ENCODE measurements around the gene FOXP1.

FOXP1 gene

DNA sequence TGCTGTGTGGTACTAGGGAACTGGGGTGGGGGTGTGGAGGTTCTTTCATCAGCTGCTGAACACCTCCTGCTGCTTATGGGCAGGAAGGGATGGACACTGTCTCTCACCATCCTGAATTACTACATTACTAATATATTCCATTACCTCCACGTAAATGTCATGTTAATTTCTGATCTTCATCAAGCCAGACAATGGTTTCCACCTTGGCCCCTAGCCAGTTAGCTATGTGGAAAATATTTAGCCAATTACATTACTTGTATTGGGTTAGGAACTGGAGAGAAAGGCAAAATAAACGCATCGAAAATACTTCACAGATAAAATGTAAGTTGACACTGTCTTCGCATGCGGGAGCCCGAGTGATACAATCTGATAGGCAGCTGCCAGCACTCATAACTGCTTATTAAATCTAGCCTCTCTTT is 95.1 kb downstream of the FOXP1 start:
- Histone ChIP-seq H3K9ac (ENCODE audit: low read depth, low read length) (no peak overlapping the region), H3K36me3 (ENCODE audit: control insufficient read depth, insufficient read depth, low read length) (no peaks in the 10 kb centered on the region), H3K9me3 (ENCODE audit: control insufficient read depth, insufficient read depth, low read length) (no peaks in the 10 kb centered on the region), H3K27me3 (ENCODE audit: control insufficient read depth, insufficient read depth, low read length) (no peaks in the 10 kb centered on the region), H3K4me1 (ENCODE audit: control insufficient read depth, insufficient read depth, low read length) (peaks cover 5% of the 10 kb centered on the region), H3K4me3 (ENCODE audit: low read depth, low read length) (no peak overlapping the region)

DNA sequence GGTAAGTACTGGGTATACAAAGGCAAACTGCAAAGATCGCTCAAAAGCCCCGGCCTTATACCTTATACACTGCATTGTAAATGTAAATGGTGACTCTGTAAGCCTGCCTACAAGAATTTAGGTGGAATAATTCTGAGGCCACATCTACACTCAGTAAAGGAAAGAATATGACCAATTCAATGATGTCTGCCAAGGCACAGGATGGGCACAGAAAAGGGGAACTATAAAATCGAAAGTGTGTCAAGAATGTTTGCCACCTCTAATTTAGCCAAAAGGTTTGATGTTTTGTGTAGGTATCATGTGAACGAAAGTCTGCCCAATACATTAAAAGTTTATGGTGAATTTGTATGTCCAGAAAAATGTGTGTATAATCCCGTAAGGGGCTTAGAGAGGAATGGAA is 96.1 kb downstream of the FOXP1 start:
- no peaks in the 10 kb centered on the region for H3K36me3 ChIP-seq (ENCODE audit: control insufficient read depth, insufficient read depth, low read length)
- no peak overlapping the region for H3K9ac ChIP-seq (ENCODE audit: low read depth, low read length)
- H3K9me3 ChIP-seq (ENCODE audit: control insufficient read depth, insufficient read depth, low read length): no peaks in the 10 kb centered on the region
- H3K4me3 ChIP-seq (ENCODE audit: low read depth, low read length): no peak overlapping the region
- peaks cover 5% of the 10 kb centered on the region for H3K4me1 ChIP-seq (ENCODE audit: control insufficient read depth, insufficient read depth, low read length)
- no peaks in the 10 kb centered on the region for H3K27me3 ChIP-seq (ENCODE audit: control insufficient read depth, insufficient read depth, low read length)

DNA sequence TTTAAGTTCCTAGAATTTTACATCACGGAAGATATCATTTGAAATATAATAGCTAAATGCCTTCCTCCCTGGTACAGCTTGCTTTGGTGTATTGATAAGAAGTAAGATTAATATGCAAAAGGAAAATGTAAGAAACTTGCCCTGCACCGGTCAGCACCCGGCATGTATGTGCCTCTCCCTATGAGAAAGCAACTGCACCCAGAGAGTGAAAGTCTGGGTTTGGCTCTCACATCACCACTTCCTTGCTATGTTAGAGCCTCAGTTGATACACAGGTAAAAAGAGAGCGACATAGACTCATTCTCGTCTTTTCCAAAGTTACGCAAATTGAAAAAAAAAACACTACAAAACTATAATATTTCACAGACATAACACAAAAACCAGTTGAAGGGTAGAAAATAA is 96.7 kb downstream of the FOXP1 start:
- H3K4me3 ChIP-seq (ENCODE audit: low read depth, low read length): no peak overlapping the region
- peaks cover 5% of the 10 kb centered on the region for H3K4me1 ChIP-seq (ENCODE audit: control insufficient read depth, insufficient read depth, low read length)
- no peak overlapping the region for H3K9ac ChIP-seq (ENCODE audit: low read depth, low read length)
- H3K36me3 ChIP-seq (ENCODE audit: control insufficient read depth, insufficient read depth, low read length): no peaks in the 10 kb centered on the region
- no peaks in the 10 kb centered on the region for H3K27me3 ChIP-seq (ENCODE audit: control insufficient read depth, insufficient read depth, low read length)
- no peaks in the 10 kb centered on the region for H3K9me3 ChIP-seq (ENCODE audit: control insufficient read depth, insufficient read depth, low read length)

DNA sequence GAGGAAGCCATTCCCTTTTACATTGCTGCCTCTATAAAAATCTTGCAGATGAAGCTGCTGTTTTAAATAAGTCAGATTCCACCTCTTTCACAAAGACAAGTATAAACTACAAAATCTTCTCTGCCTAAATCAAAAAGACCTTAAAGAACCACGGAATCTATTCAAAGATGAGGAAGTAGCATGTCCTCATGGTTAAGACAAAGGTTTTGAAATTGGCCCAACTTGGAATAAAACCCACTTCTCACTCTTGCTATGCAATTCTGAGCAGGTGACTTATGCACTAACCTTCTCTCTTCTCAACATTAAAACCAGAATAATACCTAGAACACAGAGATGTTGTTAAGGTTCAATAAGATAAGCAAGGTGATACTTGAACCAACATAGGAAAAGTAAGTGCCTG is 97.6 kb downstream of the FOXP1 start:
- no peak overlapping the region for H3K4me3 ChIP-seq (ENCODE audit: low read depth, low read length)
- no peaks in the 10 kb centered on the region for H3K9me3 ChIP-seq (ENCODE audit: control insufficient read depth, insufficient read depth, low read length)
- H3K4me1 ChIP-seq (ENCODE audit: control insufficient read depth, insufficient read depth, low read length): peaks cover 5% of the 10 kb centered on the region
- H3K27me3 ChIP-seq (ENCODE audit: control insufficient read depth, insufficient read depth, low read length): no peaks in the 10 kb centered on the region
- no peak overlapping the region for H3K9ac ChIP-seq (ENCODE audit: low read depth, low read length)
- no peaks in the 10 kb centered on the region for H3K36me3 ChIP-seq (ENCODE audit: control insufficient read depth, insufficient read depth, low read length)

DNA sequence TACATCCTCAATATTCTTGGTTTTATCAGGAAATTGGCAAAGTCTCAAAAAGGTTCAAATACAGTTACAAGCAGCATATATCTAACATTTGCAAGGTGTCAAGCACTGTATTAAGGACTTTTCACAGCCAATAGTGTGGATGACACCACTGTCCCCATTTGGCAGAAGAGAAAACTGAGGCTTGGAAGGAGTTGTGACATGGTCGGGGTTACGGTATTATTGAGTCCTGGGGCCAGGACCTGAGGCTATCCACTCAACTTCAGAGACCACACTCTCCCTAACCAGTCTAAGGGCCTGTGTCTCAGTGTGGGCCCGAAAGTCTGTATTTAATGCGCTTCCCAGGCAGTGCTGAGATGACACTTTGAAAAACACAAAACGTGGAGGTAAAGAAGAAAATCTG is 99.1 kb downstream of the FOXP1 start:
- Histone ChIP-seq H3K9ac (ENCODE audit: low read depth, low read length) (no peak overlapping the region), H3K9me3 (ENCODE audit: control insufficient read depth, insufficient read depth, low read length) (no peaks in the 10 kb centered on the region), H3K4me3 (ENCODE audit: low read depth, low read length) (no peak overlapping the region), H3K27me3 (ENCODE audit: control insufficient read depth, insufficient read depth, low read length) (no peaks in the 10 kb centered on the region), H3K36me3 (ENCODE audit: control insufficient read depth, insufficient read depth, low read length) (no peaks in the 10 kb centered on the region), H3K4me1 (ENCODE audit: control insufficient read depth, insufficient read depth, low read length) (peaks cover 5% of the 10 kb centered on the region)

DNA sequence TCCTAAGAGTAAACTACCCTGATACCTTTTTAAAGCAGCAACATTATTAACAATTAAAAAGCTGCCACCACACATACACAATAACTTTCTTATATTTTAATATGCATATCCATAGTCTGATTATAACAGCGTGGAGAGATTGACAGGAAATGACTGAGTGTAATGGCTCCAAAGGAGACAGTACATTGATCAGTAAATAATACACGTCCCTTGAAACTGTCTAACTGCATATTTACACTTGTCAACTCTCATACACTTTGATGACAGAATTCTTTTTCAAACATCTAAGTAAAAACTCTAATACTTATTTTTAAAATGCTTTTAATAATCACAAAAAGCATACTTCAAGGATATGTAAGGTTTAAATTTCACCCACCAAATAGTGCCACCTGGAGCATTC is 99.5 kb downstream of the FOXP1 start:
- H3K4me1 ChIP-seq (ENCODE audit: control insufficient read depth, insufficient read depth, low read length): peaks cover under 1% of the 10 kb centered on the region
- H3K4me3 ChIP-seq (ENCODE audit: low read depth, low read length): no peak overlapping the region
- H3K9me3 ChIP-seq (ENCODE audit: control insufficient read depth, insufficient read depth, low read length): no peaks in the 10 kb centered on the region
- no peak overlapping the region for H3K9ac ChIP-seq (ENCODE audit: low read depth, low read length)
- no peaks in the 10 kb centered on the region for H3K27me3 ChIP-seq (ENCODE audit: control insufficient read depth, insufficient read depth, low read length)
- no peaks in the 10 kb centered on the region for H3K36me3 ChIP-seq (ENCODE audit: control insufficient read depth, insufficient read depth, low read length)

DNA sequence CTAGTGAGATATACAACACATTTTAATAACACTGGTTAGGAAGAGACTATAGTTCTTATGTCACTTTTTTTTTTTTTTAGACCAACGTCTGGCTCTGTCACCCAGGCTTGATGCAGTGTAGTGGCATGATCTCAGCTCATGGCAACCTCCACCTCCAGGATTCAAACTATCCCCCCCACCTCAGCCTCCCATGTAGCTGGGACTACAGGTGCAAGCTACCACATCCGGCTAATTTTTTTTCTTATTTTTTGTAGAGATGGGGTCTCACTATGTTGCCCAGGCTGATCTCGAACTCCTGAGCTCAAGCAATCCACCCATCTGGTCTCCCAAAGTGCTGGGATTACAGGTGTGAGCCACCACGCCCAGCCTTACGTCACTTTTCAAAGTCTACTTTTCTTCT is 100.8 kb downstream of the FOXP1 start:
- H3K4me1 ChIP-seq (ENCODE audit: control insufficient read depth, insufficient read depth, low read length): no peaks in the 10 kb centered on the region
- no peak overlapping the region for H3K4me3 ChIP-seq (ENCODE audit: low read depth, low read length)
- no peaks in the 10 kb centered on the region for H3K9me3 ChIP-seq (ENCODE audit: control insufficient read depth, insufficient read depth, low read length)
- H3K9ac ChIP-seq (ENCODE audit: low read depth, low read length): no peak overlapping the region
- H3K36me3 ChIP-seq (ENCODE audit: control insufficient read depth, insufficient read depth, low read length): no peaks in the 10 kb centered on the region
- no peaks in the 10 kb centered on the region for H3K27me3 ChIP-seq (ENCODE audit: control insufficient read depth, insufficient read depth, low read length)

DNA sequence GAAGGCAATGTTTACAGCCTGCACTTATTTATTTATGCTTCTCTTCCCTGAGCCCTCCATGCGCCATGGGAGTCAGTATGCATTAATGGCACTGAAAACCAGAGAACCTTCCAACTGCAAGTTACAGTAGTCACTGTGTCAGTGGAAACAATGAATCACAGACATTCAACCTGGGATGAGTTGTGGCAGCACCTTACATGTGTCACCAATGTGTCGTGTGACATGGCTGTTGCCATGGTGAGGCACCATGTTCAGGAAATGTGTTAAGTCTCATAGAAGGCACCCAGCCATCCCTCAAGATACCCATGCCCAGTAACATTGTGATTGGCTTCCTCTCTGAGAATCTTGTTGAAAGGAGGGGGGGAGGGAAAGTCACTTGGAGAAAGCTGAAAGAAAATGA is 105.0 kb downstream of the FOXP1 start:
- no peak overlapping the region for H3K9ac ChIP-seq (ENCODE audit: low read depth, low read length)
- no peak overlapping the region for H3K4me3 ChIP-seq (ENCODE audit: low read depth, low read length)
- no peaks in the 10 kb centered on the region for H3K36me3 ChIP-seq (ENCODE audit: control insufficient read depth, insufficient read depth, low read length)
- H3K27me3 ChIP-seq (ENCODE audit: control insufficient read depth, insufficient read depth, low read length): no peaks in the 10 kb centered on the region
- no peaks in the 10 kb centered on the region for H3K4me1 ChIP-seq (ENCODE audit: control insufficient read depth, insufficient read depth, low read length)
- no peaks in the 10 kb centered on the region for H3K9me3 ChIP-seq (ENCODE audit: control insufficient read depth, insufficient read depth, low read length)

DNA sequence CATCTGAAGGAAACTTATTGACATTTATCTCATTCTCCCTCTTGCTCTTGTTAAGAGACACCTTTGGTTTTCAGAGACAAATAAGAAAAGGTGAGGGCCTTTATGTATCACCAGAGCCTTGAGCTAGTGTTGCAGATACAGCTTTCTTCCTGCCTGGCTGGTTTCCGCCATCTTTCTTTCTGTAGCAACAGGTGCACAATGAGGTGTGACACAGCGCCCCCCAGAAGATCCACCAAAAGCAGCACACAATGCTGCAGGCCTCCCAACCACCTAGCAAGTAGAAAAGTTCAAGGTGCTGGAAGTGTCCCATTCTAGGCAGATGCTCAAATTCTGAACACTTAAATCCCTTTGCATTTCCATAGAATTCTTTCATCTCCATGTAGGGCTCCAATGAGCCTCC is 106.6 kb downstream of the FOXP1 start:
- Histone ChIP-seq H3K9me3 (ENCODE audit: control insufficient read depth, insufficient read depth, low read length) (no peaks in the 10 kb centered on the region), H3K27me3 (ENCODE audit: control insufficient read depth, insufficient read depth, low read length) (no peaks in the 10 kb centered on the region), H3K36me3 (ENCODE audit: control insufficient read depth, insufficient read depth, low read length) (no peaks in the 10 kb centered on the region), H3K4me1 (ENCODE audit: control insufficient read depth, insufficient read depth, low read length) (no peaks in the 10 kb centered on the region), H3K4me3 (ENCODE audit: low read depth, low read length) (no peak overlapping the region), H3K9ac (ENCODE audit: low read depth, low read length) (no peak overlapping the region)

DNA sequence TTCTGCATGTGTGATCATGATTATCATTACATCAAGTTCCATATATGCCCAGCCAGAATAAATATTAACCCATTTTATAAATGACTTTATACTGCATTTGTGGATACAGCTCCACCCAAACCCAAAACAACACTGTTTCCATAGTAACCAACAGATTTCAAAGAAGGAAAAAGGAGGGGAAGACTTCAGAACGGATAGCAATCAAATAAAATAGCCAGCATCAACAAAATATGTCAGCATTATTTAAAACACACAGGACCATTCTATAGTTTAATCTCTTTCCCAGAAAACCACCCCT is 114.4 kb downstream of the FOXP1 start:
- Histone ChIP-seq H3K4me1 (ENCODE audit: control insufficient read depth, insufficient read depth, low read length) (peaks cover 23% of the 10 kb centered on the region), H3K36me3 (ENCODE audit: control insufficient read depth, insufficient read depth, low read length) (no peaks in the 10 kb centered on the region), H3K9me3 (ENCODE audit: control insufficient read depth, insufficient read depth, low read length) (no peaks in the 10 kb centered on the region), H3K27me3 (ENCODE audit: control insufficient read depth, insufficient read depth, low read length) (no peaks in the 10 kb centered on the region), H3K9ac (ENCODE audit: low read depth, low read length) (no peak overlapping the region), H3K4me3 (ENCODE audit: low read depth, low read length) (no peak overlapping the region)

DNA sequence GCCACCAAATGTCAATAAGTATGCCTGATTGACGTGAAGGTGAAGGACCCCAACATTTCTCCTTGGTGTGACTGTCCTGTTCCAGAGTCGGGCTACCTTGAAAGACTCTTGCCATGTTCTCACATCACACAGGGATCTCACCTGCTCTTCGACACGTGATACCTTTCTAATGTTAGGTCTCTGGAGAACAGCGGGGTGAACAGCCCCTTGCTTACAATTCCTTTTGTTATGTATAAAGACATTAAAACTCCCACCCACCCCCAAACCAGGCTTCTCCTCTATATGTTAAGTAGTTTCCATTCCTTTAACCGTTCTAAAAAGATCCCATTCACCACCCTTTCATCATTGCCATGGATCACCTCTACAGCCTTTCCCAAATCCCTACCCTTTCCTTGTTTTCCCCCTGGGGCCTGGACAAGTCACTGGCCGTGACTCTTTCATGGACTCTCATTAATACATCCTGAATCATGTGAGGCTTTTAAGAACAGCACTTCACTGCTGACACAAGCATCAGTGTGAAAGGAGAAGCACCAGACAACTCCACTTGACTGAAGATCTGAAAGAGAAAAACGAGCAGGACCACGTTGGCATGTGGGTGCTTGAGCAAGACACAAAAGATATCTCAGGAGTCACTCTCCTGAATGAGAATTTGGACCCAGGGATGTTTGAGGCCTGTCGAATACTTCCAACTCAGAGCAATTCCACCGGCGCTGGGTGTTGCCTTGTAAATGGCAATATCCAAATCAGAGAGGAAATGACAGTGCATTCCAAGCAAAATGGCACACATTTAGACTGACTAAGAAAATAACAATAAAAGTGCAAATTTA is 115.0 kb downstream of the FOXP1 start:
- no peak overlapping the region for H3K9ac ChIP-seq (ENCODE audit: low read depth, low read length)

DNA sequence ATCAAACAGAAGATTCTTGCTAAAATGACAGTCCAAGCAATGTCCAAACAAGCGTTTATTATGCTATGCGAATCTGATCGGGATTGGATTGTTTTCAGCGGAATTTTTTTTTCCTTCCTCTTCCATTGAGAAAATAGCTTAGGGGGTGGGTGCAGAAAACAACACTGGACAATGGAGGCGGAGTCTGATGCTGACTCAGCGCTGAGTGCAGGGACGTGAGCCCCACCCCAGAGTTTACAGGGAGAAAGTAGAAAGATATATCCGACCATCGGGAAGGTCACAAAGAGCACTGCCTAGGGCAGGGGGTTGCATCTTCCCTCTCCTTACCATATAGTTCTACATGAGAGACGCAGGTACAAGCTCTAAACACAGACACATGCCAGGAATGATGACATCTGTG is 117.0 kb downstream of the FOXP1 start:
- H3K27me3 ChIP-seq (ENCODE audit: control insufficient read depth, insufficient read depth, low read length): no peaks in the 10 kb centered on the region
- no peak overlapping the region for H3K4me3 ChIP-seq (ENCODE audit: low read depth, low read length)
- H3K36me3 ChIP-seq (ENCODE audit: control insufficient read depth, insufficient read depth, low read length): no peaks in the 10 kb centered on the region
- peaks cover 23% of the 10 kb centered on the region for H3K4me1 ChIP-seq (ENCODE audit: control insufficient read depth, insufficient read depth, low read length)
- no peaks in the 10 kb centered on the region for H3K9me3 ChIP-seq (ENCODE audit: control insufficient read depth, insufficient read depth, low read length)
- no peak overlapping the region for H3K9ac ChIP-seq (ENCODE audit: low read depth, low read length)

More for the DNA sequence above, 115.0 kb downstream of the FOXP1 start:
- Histone ChIP-seq H3K4me3 (ENCODE audit: low read depth, low read length) (no peak overlapping the region), H3K36me3 (ENCODE audit: control insufficient read depth, insufficient read depth, low read length) (no peaks in the 10 kb centered on the region), H3K9me3 (ENCODE audit: control insufficient read depth, insufficient read depth, low read length) (no peaks in the 10 kb centered on the region), H3K4me1 (ENCODE audit: control insufficient read depth, insufficient read depth, low read length) (peaks cover 23% of the 10 kb centered on the region), H3K27me3 (ENCODE audit: control insufficient read depth, insufficient read depth, low read length) (no peaks in the 10 kb centered on the region)

Measured in iPS-15b (cell line).